ENCODE data around the gene WSB2.
"Not testable (repeated sequence)": the region's sequence is repeated elsewhere in the genome, so short reads cannot be mapped to it uniquely, and the experiment has no call there.

The WSB2 gene

DNA sequence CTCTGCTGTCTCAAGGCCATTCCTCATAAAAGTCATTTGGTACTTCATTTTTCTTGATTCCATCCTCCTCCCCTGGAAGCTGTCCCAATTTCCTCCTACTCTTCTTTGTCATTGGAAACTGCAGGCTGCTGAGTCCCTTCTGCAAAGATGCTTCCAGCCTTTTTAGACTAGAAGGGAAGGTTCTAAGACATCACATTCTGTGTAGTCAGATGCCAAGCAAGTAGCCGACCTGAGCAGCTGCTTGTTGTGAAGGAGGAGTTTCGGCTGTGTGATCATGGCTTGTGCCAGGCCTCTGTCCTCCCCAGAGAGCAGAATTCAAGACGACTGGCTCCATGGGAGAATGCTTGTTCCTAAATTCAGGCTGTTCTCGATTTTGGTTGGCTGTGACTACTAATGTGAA is 35.8 kb downstream of the WSB2 start:
- no peak for DNase-seq (ENCODE audit: extremely low read depth, low read depth)
- TF ChIP-seq, protein P1, sequence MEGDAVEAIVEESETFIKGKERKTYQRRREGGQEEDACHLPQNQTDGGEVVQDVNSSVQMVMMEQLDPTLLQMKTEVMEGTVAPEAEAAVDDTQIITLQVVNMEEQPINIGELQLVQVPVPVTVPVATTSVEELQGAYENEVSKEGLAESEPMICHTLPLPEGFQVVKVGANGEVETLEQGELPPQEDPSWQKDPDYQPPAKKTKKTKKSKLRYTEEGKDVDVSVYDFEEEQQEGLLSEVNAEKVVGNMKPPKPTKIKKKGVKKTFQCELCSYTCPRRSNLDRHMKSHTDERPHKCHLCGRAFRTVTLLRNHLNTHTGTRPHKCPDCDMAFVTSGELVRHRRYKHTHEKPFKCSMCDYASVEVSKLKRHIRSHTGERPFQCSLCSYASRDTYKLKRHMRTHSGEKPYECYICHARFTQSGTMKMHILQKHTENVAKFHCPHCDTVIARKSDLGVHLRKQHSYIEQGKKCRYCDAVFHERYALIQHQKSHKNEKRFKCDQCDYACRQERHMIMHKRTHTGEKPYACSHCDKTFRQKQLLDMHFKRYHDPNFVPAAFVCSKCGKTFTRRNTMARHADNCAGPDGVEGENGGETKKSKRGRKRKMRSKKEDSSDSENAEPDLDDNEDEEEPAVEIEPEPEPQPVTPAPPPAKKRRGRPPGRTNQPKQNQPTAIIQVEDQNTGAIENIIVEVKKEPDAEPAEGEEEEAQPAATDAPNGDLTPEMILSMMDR (IDR thresholded peaks at IDR 0.05; ENCODE audit: low read depth, low read length, missing control alignments) = no peak
- H3K4me3 ChIP-seq (replicated peaks; ENCODE audit: low read depth, low read length) = no peak overlapping the region

DNA sequence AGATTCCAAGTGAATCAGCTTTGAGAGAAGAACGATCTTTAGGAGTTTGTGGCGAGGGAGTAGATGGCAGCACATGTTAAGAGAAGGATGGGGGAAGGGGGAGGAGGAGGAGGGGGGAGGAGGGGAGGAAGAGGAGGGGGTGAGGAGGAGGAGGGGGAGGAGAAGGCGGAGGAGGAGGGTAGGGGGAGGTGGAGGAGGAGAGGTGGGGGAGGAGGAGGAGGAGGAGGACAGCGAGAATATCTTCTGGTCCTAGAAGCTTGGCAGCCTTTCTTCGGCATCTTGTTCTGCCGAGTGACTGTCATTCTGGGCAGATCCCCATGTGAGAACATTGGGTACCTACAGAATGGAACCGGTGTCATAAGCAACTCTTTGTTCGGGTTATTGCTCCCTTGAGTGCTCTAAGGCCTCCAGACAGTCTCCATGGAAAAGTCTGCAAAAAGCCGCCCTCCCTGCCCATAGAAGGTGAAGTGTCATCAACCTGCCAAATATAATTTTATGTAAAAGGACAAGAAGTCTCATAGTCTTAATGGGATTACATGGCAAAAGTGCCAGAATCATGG is 37.6 kb downstream of the WSB2 start:
- H3K4me3 ChIP-seq (replicated peaks; ENCODE audit: low read depth, low read length) = no peak overlapping the region
- TF ChIP-seq, protein P1 (IDR thresholded peaks at IDR 0.05; ENCODE audit: low read depth, low read length, missing control alignments) = no peak
- no peak for DNase-seq (ENCODE audit: extremely low read depth, low read depth)

DNA sequence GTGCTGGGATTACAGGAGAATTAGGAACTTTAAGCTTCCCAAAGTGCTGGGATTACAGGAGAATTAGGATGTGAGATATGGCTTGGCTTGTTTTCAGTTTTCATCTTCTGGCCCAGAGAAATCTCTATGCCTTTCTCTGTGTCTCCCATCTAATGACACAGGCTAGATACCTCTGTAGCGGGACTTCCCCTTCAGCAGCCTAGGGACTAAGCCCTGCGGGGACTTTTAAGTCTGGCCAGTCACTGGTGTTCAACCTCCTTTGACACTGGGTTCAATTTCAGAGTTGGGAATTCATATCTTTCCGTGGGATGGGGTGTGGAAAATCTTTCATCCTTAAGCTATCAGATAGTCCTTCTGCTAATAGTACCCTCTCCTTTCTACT is 38.3 kb downstream of the WSB2 start:
- TF ChIP-seq, protein P1 (IDR thresholded peaks at IDR 0.05; ENCODE audit: low read depth, low read length, missing control alignments) = no peak
- no peak for DNase-seq (ENCODE audit: extremely low read depth, low read depth)

DNA sequence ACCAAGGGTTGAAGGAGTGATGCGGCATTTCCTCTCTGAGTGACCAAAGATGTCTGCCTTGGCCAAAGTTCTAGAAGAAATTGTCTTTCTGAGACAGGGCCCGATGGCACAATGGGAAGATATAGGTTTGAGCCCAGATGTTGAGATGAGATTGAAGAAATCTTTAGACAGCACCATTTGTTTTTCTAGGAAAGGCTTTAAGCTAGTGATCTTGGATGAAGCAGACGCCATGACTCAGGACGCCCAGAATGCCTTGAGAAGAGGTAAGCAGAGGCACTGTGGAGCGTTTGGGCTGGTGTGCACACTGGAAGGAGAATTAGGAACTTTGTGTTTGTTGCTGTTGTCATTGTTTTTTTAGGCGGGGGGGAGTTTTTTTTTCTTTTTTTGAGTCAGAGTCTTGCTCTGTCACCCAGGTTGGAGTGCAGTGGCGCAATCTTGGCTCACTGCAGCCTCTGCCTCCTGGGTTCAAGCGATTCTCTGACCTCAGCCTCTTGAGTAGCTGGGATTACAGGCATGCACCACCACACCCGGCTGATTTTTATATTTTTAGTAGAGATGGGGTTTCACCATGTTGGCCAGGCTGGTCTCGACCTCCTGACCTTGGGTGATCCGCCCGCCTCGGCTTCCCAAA is 38.8 kb downstream of the WSB2 start:
- DNase-seq (ENCODE audit: extremely low read depth, low read depth); H3K4me3 ChIP-seq (replicated peaks; ENCODE audit: low read depth, low read length): not testable (repeated sequence)

More for the DNA sequence above, 38.3 kb downstream of the WSB2 start:
- no peak overlapping the region for H3K4me3 ChIP-seq (replicated peaks; ENCODE audit: low read depth, low read length)

DNA sequence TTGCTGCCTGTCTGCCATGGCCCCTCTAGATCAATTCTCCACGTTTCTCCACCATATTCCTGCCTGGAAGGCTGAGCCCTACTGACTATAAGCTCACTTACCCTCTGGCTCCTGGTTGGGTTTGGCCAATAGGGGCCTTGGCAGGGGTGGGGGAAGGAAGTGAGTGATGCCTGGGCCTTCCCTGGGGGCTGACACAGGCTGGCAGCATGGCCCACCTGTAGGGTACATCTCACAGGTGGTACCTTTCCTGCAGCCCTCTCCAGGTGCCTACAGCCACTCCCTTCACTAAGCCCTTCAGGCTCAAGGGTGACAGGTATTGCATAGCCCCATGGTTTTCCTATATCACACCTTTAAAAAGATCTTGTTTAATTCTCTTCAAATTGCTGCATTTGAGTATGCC is 40.9 kb downstream of the WSB2 start:
- H3K4me3 ChIP-seq (replicated peaks; ENCODE audit: low read depth, low read length) = no peak overlapping the region
- DNase-seq (ENCODE audit: extremely low read depth, low read depth) = no peak
- TF ChIP-seq, protein P1 (IDR thresholded peaks at IDR 0.05; ENCODE audit: low read depth, low read length, missing control alignments) = no peak

DNA sequence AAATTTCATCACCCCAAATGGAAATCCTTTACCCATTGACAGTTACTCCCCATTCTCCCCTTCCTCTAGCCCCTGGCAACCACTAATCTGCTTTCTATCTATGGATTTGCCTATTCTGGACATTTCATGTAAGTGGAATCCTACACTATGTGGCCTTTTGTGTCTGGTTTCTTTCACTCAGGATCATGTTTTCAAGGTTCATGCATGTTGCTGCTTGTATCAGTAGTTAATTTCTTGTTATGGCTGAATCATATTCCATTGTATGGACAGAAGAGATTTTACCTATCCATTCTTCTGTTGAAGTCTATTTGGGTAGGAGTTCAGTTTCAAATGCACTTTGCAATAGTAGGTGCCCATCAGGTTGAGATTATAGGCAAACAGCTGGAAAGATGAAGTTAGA is 43.1 kb downstream of the WSB2 start:
- TF ChIP-seq, protein P1 (IDR thresholded peaks at IDR 0.05; ENCODE audit: low read depth, low read length, missing control alignments) = no peak
- peak overlapping the region; percentile 84 for H3K4me3 ChIP-seq (replicated peaks; ENCODE audit: low read depth, low read length)
- no peak for DNase-seq (ENCODE audit: extremely low read depth, low read depth)

DNA sequence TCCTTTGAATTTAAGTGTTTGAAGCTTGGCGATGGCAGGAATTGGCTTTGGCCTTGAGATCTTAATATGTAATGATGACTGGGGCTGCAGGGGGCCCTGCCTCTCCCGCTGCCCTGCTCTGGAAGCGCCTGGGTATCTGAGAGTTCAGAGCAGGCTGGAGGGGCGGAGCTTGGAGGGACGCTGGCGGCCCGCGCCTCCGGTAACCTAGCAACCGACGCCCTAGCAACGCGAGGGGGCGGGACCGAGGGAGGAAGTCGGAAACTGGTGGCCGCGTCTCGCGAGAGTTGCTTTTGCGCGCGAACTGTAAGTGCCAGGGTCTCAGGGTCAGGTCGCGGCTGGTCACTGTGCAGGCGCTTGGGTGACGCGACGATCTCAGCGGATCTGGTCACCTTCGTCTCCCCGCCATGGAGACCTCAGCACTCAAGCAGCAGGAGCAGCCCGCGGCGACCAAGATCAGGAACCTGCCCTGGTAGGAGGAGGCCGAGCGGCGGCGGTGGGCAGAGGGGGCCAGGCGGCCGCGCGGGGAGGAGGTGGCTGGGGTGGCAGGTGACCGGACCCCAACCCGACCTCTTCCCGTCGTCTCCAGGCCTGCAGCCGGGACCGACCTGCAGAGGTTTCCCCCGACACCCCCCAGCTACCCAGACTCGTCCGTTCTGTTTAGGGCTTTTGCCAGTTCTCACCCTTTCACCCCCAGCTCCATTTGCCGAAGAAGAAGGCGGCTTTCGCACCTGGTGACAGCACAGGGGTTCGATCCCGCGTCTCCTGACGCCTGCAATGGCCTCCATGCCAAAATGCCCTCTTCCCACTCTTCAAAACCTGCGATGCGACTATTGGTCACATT is 44.3 kb downstream of the WSB2 start, which contains the start of gene RFC5:
TSS of gene RFC5 (plus strand) at position 280 of the 841 bp plus-strand sequence. CDS start at position 405, 125 bp downstream.
- peak within 1 kb of the TSS; percentile 84 for H3K4me3 ChIP-seq (replicated peaks; ENCODE audit: low read depth, low read length)
- TF ChIP-seq, protein P1 (IDR thresholded peaks at IDR 0.05; ENCODE audit: low read depth, low read length, missing control alignments) = no peak
- DNase-seq (ENCODE audit: extremely low read depth, low read depth) = peak; percentile 91

Data from HFF-Myc (cell line).